PC-3 (cell line): Measurements from ENCODE around the gene C19orf25. TPM values are rescaled to one million over a fixed set of nuclear protein-coding genes. Genes with fewer than 3 reads are reported as not detected.

Experiments
- ATAC-seq: fragments of 200-7000 bp; cut with Tn5 transposase; 2 replicates; pipeline ENCODE4 v1.9.1; 2020; ENCODE audit warnings: mild to moderate bottlenecking, moderate library complexity
- BruUV-seq: library from RNA; stranded (reverse); fragments of 400-500 nt; replicated peaks from 2 replicates; lab custom pipeline; 2021; lab: Mats Ljungman, UMichigan
- CTCF ChIA-PET: fragments of 300-600 bp; sonication (Branson Sonifier 250); formaldehyde crosslinking; loops from one replicate; lab custom pipeline; 2022; ENCODE audit warnings: antibody characterized with exemption; lab: Charles Lee
- POLR2A ChIA-PET: fragments of 300-600 bp; sonication (Branson Sonifier 250); formaldehyde crosslinking; loops from one replicate; lab custom pipeline; 2022; ENCODE audit warnings: antibody characterized with exemption; ENCODE audit not compliant: unreplicated experiment; lab: Charles Lee
- DNase-seq: peaks from one replicate; pipeline ENCODE4 v3.0.0-alpha.2; 2015
- H2AFZ ChIP-seq: fragments of 300-600 bp; sonication (generic); 2 replicates; pipeline ENCODE4 v1.6.0; 2016; ENCODE audit warnings: antibody characterized with exemption, low read length
- H3F3A ChIP-seq: fragments of 300-600 bp; sonication (generic); one replicate; pipeline ENCODE4 v1.6.0; 2017; ENCODE audit warnings: antibody characterized with exemption, low read length, control low read depth, mild to moderate bottlenecking; ENCODE audit not compliant: unreplicated experiment
- H3K27ac ChIP-seq: fragments of 300-600 bp; sonication (generic); 2 replicates; pipeline ENCODE4 v1.5.1; 2016; ENCODE audit warnings: mild to moderate bottlenecking, low read length
- H3K27me3 ChIP-seq: fragments of 300-600 bp; sonication (generic); 2 replicates; pipeline ENCODE4 v1.6.1; 2016; ENCODE audit warnings: low read length, mixed read lengths
- H3K36me3 ChIP-seq: fragments of 300-600 bp; sonication (generic); 2 replicates; pipeline ENCODE4 v1.6.1; 2016; ENCODE audit warnings: low read depth, mixed run types, low read length, mixed read lengths
- H3K4me1 ChIP-seq: fragments of 300-600 bp; sonication (generic); 2 replicates; pipeline ENCODE4 v1.5.1; 2016; ENCODE audit warnings: low read length; ENCODE audit not compliant: insufficient read depth
- H3K4me2 ChIP-seq: fragments of 300-600 bp; sonication (generic); 2 replicates; pipeline ENCODE4 v1.6.0; 2016; ENCODE audit warnings: low read length
- H3K4me3 ChIP-seq: fragments of 300-600 bp; sonication (generic); 2 replicates; pipeline ENCODE4 v1.5.1; 2016; ENCODE audit warnings: mild to moderate bottlenecking, low read length, mixed read lengths
- H3K79me2 ChIP-seq: fragments of 300-600 bp; sonication (generic); 2 replicates; pipeline ENCODE4 v1.6.1; 2017; ENCODE audit warnings: low read length, mixed read lengths
- H3K9ac ChIP-seq: fragments of 300-600 bp; sonication (generic); 2 replicates; pipeline ENCODE4 v1.6.0; 2016; ENCODE audit warnings: mild to moderate bottlenecking, low read length
- H3K9me2 ChIP-seq: fragments of 300-600 bp; sonication (generic); replicated peaks from 2 replicates; pipeline ENCODE4 v1.6.1; 2016; ENCODE audit warnings: mixed run types, low read length, mixed read lengths
- H3K9me3 ChIP-seq: fragments of 300-600 bp; sonication (generic); 2 replicates; pipeline ENCODE4 v1.6.1; 2016; ENCODE audit warnings: low read length, mixed read lengths
- H4K20me1 ChIP-seq: fragments of 300-600 bp; sonication (generic); 2 replicates; pipeline ENCODE4 v1.6.1; 2016; ENCODE audit warnings: low read length, mixed read lengths
- CTCF ChIP-seq: fragments of 300-600 bp; sonication (generic); conservative IDR thresholded peaks from 2 replicates; pipeline ENCODE4 v1.5.1; 2017; ENCODE audit warnings: antibody characterized with exemption, low read depth, mild to moderate bottlenecking, low read length
- EZH2 ChIP-seq: fragments of 300-600 bp; sonication (generic); IDR thresholded peaks from one replicate; pipeline ENCODE4 v1.6.1; 2017; ENCODE audit warnings: antibody characterized with exemption, mild to moderate bottlenecking, low read length; ENCODE audit not compliant: unreplicated experiment
- EZH2phosphoT487 ChIP-seq: fragments of 300-600 bp; sonication (generic); IDR thresholded peaks from 2 replicates; pipeline ENCODE4 v1.6.1; 2018; ENCODE audit warnings: mild to moderate bottlenecking, antibody characterized with exemption, low read length, borderline replicate concordance
- intact Hi-C: fragments of 100-400 bp; cut with micrococcal nuclease; formaldehyde crosslinking; loops from 2 replicates; pipeline ENCODE4 v1.9.0; 2023
- total RNA-seq: library from RNA; depleted of rRNA; stranded (reverse); fragments of >200 nt; gene quantifications from 2 replicates; pipeline ENCODE4 v1.2.3, GENCODE V29; 2014

The C19orf25 gene
- total RNA-seq, 1 experiment from 2014 or later: 45.0 TPM

DNA sequence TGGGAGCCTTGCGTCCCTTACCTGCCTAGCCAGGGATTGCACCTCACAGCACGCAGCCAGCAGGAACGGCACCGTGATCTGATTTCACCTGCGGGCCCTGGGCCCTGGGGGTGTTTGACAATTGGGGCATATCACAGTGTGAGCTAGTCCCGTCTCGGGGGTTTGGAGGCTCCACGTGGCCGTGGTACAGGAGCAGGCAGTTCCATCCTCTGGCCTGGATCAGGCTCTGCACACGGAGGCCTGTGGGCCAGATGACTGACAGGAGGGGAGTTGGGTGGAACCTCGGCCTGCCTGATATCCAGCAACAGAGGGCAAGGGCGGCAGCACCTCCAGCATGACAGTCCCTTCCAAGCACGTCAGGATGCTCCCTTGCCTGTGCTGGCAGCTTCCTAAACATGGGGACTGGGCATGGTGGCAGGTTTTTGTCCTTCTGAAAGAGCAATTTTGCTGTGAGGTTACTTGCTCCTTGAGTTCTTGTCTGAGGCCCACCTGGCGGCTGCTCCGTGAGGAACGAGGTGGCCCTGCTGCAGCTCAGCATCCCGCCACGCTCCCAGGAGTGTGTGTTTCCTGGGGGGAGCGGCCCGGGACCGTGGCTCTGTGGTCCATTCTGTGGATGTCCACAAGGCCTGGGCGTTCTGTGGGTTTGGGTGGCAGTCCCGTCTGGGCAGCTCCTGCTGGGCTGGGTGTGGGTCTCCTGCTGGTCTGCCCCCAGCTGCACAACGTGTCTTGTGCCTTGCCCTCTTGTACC is 47.1 kb downstream of the C19orf25 start:
- no peaks in the 10 kb centered on the region for H3K4me1 ChIP-seq
- intact Hi-C loops: no loop called here
- ATAC-seq: no peak
- H3K4me3 ChIP-seq: no peak overlapping the region
- no peaks in the 10 kb centered on the region for H3K9me3 ChIP-seq
- H3K79me2 ChIP-seq: no peaks in the 10 kb centered on the region
- TF ChIP-seq CTCF: no peak
- no peak for TF ChIP-seq EZH2phosphoT487
- TF ChIP-seq EZH2: no peak
- H3K27ac ChIP-seq: no peak overlapping the region
- no peak overlapping the region for H3K4me2 ChIP-seq
- H2AFZ ChIP-seq: no peak overlapping the region
- no peaks in the 10 kb centered on the region for H3K27me3 ChIP-seq
- H3K36me3 ChIP-seq: no peaks in the 10 kb centered on the region; the same call in 1 of the 2 replicates
- H3K9me2 ChIP-seq: no peaks in the 10 kb centered on the region
- H3K9ac ChIP-seq: no peak overlapping the region
- ChIA-PET CTCF (no interaction called here), POLR2A (no interaction called here)
- no TSS peak for BruUV-seq
- H4K20me1 ChIP-seq: no peaks in the 10 kb centered on the region
- DNase-seq: no peak
- H3F3A ChIP-seq: no peaks in the 10 kb centered on the region

DNA sequence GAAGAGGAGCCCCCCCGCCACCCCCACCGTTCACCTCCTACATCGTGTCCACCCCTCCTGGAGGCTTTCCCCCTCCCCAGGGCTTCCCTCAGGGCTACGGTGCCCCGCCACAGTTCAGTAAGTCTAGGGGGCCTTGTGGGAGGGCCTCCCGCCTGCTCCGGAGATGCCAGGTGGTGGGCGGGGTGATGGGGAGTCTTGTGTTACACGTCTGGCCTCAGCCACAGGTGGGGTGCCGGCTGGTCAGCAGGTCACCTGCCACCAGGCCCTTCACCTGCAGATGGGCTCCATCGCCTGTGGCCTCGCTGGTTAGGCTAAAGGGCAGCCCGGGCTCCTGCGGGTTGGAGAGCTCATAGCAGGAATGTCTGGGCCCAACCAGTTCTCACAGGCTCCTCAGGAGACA is 48.8 kb downstream of the C19orf25 start:
- H3K9me3 ChIP-seq: no peaks in the 10 kb centered on the region
- TF ChIP-seq EZH2phosphoT487: no peak
- no peak for TF ChIP-seq CTCF
- no peak for TF ChIP-seq EZH2
- no peaks in the 10 kb centered on the region for H3K9me2 ChIP-seq
- no peaks in the 10 kb centered on the region for H3K27me3 ChIP-seq
- no peaks in the 10 kb centered on the region for H3K79me2 ChIP-seq
- BruUV-seq: no TSS peak
- H4K20me1 ChIP-seq: no peaks in the 10 kb centered on the region
- H3K27ac ChIP-seq: no peak overlapping the region
- no peak overlapping the region for H2AFZ ChIP-seq
- no peak overlapping the region for H3K4me2 ChIP-seq
- no peaks in the 10 kb centered on the region for H3F3A ChIP-seq
- no peak overlapping the region for H3K9ac ChIP-seq
- intact Hi-C loops: no loop called here
- POLR2A ChIA-PET: no interaction called here
- DNase-seq (no peak), ATAC-seq (no peak)
- CTCF ChIA-PET: no interaction called here
- H3K4me1 ChIP-seq: no peaks in the 10 kb centered on the region
- H3K4me3 ChIP-seq: no peak overlapping the region
- H3K36me3 ChIP-seq: peaks cover 10% of the 10 kb centered on the region; the same call in 1 of the 2 replicates

DNA sequence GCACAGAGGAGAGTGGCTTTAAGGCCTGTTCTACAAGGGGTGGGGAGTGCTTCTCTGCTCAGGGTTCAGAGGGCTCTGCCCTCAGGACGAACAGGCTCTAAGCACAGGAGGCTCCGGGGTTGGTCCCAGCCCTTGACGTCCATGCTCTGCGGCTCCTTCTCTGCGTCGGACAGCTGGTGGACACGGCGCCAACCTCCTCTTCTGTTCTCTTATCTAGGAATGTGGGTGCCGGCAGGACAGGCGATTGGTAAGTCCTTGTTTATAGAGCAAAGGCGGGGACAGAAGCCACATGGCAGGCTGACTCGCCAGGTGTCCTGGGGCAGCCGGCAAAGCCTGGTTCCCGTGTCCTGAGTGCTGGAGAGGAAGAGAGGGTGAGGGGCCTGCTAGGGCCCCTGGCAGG is 49.3 kb downstream of the C19orf25 start:
- intact Hi-C loops: no loop called here
- peaks cover 13% of the 10 kb centered on the region; the same call in 1 of the 2 replicates for H3K36me3 ChIP-seq
- ATAC-seq: peak; percentile 38

More for the DNA sequence above, 49.3 kb downstream of the C19orf25 start:
- Histone ChIP-seq H3K4me2 (no peak overlapping the region), H4K20me1 (no peaks in the 10 kb centered on the region), H3K79me2 (no peaks in the 10 kb centered on the region), H3F3A (no peaks in the 10 kb centered on the region), H3K4me3 (no peak overlapping the region), H3K9me2 (no peaks in the 10 kb centered on the region), H3K27me3 (no peaks in the 10 kb centered on the region), H3K9me3 (no peaks in the 10 kb centered on the region), H3K27ac (no peak overlapping the region), H3K9ac (no peak overlapping the region), H3K4me1 (no peaks in the 10 kb centered on the region), H2AFZ (no peak overlapping the region)
- BruUV-seq: no TSS peak
- ChIA-PET POLR2A (no interaction called here), CTCF (no interaction called here)
- TF ChIP-seq EZH2 (no peak), EZH2phosphoT487 (no peak), CTCF (no peak)
- DNase-seq: no peak
